Renal cortex interstitium (tissue), 11 donors: Measurements from ENCODE around the gene ISG20. TPM values are rescaled to one million over a fixed set of nuclear protein-coding genes. Genes with fewer than 3 reads are reported as not detected.

ENCODE experiments used
- DNase-seq, 11 donors: peaks; one replicate each; pipeline ENCODE4 v3.0.0-alpha.2; 2013; ENCODE audit warnings: low read depth in 9 of 11, low spot score in 4 of 11; ENCODE audit errors: extremely low read depth in 1 of 11
- polyA plus RNA-seq, 3 donors: library from polyadenylated mRNA; unstranded; fragments of 120-200 nt; gene quantifications; one replicate each; pipeline ENCODE4 v1.2.1, GENCODE V29; 2013; ENCODE audit not compliant: insufficient read length in 3 of 3

Gene ISG20
- polyA plus RNA-seq, 3 donors = 0.80 to 1.5 (median 1.5) TPM

DNA sequence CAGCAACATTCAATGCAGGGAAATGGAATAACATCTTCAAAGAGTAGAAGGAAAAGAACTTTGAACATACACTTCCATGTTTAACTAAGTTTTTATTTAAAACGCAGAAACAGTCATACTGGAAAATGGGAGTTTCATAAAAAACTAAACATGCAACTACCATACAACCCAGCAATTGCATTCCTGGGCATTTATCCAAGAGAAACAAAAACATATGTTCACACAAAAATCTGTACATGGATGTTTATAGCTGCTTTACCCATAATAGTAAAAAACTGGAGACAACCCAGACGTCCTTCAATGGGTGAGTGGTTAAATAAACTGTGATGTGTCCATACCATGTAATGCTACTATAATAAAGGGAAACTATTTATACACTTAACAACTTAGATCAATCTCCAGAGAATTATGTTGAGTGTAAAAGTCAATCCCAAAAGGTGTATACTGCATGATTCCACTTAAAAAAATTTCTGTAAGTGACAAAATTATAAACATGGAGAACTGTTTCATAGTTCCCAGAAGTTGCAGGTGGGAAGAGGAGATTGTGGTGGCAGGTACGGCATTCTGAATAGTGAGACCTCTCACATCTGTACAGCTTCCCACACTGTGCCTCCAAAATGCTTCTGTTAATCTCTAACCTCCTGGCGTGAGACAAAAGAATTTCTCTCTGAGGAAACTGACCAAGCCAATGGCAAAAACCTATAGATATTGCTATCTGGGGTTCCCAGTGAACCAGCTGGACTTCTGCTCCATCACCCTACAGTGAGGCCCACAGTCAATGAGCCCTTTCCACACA, 23.1 kb downstream of the ISG20 start:
- no peak for DNase-seq

DNA sequence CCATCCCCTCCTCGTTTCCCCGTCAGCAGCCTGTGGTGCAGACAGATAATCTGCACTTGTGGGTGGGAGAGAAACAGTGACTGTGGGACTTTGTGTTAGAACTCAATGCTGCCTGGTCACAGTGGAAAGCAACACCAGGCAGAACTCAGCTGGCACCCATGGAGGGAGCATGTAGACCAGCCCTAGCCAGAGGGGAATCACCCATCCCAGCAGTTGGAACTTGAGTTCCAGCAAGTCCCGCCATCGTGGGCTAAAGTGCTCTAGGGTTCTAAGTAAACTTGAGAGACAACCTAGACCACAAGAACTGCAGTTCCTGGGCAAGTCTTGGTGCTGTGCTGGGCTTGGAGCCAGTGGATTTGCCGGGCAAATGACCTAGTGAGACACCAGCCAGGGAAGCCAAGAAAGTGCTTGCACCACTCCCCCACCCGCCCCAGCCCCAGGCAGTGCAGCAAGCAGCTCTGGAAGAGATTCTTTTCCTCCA, 24.4 kb downstream of the ISG20 start:
- no peak for DNase-seq

DNA sequence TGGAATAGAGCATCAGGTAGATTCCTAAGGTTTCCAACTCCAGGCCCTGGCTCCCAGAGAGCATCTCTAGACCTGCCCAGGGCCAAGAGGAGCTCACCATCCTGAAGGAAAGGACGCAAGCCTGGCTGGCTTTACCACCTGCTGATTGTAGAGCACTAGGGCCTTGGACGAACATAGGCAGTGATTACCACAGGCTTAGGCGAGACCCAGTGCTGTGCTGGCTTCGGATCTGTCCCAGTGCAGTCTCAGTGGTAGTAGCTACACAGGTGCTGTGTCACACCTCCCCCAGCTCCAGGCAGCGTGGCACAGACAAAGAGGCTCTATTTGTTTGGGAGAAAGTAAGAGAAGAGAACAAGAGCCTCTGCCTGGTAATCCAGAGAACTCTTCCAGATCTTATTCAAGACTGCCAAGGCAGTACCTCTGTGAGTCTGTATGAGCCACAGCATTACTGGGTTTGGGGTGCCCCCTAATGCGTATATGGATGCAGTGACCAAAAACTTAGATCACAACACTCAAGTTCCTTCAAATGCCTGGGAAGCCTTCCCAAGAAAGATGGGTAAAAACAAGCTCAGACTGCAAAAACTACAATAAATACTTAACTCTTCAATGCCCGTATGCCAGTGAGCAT, 25.4 kb downstream of the ISG20 start:
- DNase-seq = no peak

DNA sequence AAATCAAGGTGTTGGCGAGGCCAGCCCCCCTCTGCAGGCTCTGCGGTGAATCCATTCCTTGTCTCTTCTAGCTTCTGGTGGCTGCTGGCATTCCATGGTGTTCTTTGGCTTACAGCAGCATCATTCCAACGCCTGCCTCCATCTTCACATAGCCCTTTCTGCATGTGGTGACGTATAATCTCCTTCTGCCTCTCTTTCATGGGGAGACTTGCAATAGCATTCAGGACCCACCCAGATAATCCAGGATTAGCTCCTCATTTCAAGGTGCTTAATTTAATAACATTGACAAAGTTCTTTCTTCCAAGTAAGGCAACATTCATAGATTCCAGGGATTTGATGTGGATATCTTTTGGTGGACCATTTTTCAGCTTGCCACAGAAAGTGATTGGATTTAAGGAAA, 35.8 kb downstream of the ISG20 start:
- no peak for DNase-seq

DNA sequence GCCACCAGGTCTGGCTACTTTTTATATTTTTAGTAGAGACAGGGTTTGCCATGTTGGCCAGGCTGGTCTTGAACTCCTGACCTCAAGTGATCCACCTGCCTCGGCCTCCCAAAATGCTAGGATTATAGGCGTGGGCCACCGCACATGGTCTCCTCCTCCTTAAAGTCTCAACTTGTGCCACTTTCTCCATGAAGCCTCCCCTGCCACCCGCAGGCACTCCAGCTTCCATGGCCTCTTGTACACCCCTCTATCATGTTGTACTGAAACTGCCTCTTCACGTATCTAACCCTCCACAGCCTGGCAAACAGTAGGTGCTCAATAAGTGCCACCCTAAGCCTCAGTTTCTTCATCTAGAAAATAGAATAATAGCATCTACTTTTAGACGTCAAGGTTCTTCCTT, 39.9 kb downstream of the ISG20 start:
- DNase-seq = no peak

DNA sequence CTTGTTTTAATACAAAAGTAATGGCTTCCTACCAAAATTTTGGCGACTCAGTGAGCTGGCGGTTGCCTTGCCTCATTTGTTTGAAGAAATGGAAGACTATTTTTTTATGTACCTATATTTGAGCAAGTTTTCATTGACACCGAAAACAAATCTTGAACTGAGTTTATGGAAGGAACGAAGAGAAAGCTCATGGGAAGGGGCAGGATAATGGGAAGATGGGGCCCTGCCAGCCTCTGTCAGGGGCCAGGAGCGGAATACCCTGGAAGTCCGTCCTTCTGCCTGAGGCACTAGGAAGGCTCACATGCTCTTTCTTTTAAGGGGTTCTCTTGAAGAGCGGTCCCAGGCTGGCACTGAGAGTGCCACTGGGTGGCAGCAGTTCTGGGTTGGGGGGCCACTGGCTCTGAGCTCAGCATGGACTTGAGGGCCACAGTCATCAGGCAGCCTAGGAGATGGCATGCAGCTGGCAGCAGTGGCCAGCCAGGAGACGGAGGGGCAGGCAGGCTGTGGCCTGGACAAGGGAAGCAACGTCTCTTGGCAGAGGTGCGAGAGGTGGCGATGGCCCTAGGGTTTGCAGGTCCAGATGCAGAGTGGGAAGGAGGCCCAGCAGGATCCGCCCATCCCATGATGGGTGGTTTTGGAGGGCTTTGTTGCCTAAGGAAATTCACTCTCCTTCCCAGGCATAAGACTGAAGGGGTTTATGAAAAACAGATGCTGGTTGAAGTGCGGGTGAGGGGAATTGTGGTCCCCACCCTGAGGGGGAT, 41.6 kb downstream of the ISG20 start:
- no peak for DNase-seq

DNA sequence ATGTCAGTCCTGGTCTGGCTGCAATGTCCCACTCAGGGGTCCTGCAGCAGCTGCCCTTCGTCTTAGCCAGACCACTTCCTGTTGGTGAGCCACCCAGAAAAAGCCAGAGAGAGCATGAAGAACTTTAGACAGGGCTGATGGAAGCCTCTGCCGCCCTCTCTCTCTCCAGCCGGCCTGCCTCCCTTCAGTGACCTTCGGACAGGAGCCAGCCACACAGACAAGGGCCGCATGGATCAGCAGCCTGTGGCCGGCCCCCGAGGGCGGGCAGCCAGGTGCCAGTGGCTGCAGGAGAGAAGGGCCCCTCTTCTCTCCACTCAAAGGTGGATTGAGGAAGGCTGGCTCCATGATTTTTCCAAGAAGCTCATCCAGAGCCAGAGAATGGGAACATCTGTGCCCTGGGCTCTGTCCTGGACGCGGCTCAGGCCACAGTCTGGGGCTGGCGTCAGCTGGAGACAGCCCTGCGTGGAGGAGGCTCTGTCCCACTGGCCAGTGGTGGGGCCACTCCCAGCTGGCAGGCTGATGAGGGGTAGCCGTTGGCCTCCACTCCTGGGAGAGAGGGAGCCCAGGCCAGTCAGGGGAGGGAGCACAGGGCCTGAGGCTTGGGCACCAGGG, 42.9 kb downstream of the ISG20 start:
- no peak for DNase-seq

DNA sequence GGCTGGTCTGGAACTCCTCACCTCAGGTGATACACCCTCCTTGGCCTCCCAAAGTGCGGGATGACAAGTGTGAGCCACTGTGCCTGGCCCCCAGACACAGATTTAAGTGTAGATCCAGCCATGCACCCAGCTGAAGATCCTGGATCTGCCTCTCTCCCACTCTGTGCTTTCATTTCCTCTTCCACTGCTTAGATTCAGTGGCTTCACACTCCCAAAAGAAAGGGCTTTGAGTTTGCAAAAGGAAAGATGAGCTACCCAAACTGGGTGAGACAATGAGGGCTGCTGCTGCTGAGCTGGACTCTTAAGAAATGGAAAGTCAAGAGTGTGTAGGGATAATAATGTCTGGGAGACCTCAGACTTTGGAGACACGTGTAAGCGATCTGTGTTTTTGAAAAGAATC, 45.5 kb downstream of the ISG20 start:
- DNase-seq = no peak

DNA sequence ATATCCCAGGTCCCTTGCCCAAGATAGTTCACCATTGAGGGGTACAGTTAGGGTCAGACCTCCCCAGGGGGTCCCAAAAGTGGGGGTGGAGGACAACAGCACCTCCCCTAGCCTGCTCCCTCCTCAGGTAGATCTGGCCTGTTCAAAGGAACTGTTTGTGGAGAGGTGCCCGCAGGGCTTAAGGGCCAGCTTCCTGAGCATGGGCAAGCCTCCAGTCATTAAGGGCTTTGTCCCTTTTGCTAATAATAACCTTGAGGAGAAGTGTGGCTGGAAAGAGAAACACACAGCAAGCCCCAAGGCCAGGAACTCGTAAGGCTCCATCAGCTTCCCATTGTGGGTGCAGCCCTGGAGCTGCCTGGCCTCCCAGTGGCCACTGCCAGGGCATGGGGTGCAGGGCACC, 47.4 kb downstream of the ISG20 start:
- DNase-seq = no peak

DNA sequence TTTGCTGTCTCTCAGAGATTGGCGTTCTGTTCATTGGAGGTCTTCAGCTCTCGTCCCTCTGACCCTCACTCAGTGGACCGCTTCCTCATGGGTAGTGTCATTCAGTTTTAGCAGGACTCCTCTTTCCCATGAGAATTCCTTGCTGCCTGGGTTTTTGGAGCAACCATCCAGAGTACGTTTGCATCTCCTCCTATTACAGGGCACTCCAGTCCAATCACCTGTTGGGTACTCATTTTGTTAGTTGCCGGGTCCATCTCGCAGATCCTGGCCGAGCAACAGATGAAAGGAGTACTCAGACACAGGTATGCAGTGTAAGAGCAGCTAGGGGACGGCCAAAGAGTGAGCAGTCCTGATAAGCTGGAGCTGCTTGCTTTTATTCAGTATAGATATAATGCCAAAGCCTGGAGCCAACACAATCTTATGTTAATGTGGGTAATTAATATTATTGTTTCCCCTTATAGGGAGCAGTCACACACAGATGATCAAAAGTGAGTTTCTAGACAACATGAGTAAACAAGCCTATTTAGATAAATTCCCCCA, 49.6 kb downstream of the ISG20 start:
- DNase-seq = no peak

DNA sequence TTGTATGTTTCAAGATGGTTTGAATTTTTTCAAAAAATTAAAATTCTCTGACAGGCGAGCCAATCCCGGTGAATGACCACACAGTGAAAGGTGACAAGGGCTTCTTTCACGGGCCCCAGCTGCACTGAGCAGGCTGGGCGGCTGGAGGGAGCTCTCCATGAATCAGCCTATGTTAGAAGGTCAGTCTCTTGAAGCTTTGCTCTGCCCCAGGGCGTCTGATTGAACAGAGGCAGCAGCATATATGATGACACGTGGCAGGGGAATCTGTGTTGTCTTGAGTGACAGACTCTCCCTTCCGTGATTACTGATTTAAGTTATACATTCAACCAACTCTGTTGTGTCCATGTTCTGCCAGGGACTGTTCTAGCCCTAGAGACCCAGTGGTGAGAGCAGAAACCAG, 51.5 kb downstream of the ISG20 start:
- DNase-seq = no peak

DNA sequence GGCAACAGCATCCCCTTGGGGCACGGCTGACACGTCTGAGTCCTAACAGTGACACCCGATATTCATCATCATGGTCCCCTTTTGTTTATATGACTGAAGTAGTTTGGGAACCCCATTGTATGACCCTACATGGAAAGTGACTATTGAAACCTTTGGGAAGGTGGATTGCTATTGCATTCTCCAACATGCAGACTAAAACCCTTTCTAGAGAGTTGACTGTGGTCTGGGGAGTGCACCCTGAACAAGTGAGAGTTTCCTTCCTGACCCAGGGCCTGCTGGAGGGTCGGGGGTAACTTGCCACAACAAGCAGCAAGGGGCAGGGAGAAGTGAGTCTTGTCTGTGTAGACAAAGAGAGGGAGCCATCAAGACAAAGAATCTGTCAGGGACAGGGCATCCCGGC, 54.4 kb downstream of the ISG20 start:
- no peak for DNase-seq

DNA sequence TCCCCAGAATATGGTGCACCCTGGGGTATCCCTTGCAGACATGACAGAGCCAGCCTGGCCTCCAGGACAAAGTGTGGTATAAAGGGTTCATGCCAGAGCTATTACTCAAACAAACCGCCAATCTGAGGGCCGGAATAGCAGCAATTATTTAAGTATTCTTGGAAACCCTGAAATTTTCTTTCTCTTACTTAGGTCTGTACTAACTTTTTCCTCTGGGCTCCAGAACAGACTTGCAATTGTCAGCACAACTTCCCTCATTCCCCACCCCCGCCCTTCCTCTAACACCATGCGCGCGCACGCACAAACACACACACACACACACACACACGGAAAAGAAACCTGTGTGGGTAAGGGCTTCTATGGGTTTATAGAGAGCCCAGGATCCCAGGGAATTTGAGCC, 56.3 kb downstream of the ISG20 start:
- no peak for DNase-seq

DNA sequence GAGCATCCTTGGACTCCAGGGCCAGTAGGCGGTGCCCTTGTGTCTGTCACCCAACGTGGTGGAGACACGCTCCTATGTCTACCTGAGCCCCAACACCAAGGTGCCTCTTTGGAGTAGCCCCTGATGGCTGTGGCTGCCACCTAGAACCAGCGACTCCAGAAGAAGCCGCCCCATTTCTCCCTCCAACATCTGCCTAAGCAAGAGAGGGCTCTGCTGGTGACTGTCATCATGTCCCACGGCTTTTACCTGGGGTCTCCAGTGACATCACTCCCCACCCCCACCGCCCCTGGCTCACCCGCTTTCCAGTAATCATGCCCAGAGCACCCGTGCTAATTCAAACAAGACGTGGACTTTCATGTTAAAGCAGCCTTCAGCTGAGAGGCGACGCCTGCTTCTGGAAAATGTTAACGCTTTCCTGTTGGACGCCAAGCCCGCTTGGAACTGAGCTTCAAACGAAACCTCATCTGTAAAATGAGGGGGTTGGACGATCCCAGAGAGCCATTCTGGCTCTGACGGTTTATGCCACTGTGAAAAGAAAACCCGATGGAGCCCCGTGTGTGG, 57.0 kb downstream of the ISG20 start:
- DNase-seq = no peak

DNA sequence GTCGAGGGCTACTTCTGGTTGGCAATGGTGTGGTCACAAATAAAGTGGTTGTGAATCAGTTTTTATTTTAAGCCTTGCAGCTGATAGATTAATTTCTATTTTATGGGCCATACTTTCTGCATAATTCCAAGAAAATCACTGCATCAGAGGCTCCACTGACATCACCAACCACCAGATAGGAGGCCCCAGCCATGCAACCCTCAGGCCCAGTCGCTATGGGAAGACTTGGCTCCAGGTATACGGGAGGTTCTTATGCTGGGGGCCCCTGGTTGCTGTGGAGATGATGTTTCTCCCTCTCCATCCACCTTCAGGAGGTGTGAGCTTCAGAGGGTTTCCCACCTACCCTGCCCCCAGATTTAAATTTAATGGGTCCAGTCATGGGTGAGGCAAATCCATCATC, 57.4 kb downstream of the ISG20 start:
- no peak for DNase-seq

DNA sequence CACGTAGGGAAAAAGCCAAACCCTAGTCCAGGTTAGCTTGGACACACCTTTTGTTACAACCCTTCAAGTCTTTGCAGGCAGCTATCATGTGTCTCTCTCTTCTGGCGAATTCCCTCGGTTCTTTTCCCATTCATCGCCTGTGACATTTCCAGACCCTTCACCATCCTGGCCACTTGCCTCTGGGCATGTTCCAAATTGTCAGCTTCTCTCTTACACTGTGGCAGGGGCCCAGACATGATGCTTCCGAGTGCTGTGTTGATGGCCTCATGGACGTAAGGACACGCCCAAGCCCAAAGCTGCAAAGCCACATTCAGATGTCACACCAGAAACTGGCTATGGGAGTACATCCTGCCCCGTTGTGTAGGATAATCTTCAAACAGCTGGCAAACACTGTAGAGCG, 58.5 kb downstream of the ISG20 start:
- DNase-seq = no peak

DNA sequence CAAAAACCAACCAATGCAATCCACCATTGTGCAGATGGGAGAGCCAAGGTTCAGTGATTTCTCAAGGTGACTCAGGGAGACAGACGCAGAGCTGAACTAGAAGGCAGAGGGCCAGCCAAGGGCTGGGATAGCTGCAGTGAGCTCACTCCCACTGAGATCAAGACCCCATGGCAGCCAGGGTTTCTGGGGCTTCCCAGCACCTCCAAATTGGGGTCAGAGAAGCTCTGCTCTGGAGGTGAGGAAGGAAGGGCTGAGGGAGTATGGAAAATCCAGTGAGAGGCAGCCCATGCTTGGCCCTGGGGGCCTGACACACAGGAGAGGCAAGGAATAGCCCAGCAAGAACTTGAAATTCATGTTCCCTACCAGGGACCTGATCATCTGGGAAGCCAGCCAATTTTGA, 61.0 kb downstream of the ISG20 start:
- no peak for DNase-seq

DNA sequence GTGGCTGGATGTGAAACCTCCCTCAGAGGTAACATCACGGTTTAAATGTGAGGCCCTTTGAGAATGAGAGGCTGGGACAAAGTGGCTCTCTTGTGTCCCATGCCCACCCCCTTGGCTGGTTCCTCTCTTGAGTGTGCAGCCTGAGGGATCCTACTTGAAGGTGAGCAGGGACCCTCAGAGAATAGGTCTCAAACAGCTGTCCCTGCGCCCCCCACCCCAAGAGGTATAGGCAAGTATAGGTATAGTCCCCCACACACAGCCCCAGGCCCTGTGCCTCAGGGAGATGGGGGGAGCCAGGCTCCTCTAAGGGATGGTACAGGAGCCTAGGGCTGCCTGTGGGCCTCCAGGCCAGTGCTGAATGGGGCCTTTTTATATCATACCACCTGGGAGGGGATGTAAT, 61.9 kb downstream of the ISG20 start:
- DNase-seq = no peak

DNA sequence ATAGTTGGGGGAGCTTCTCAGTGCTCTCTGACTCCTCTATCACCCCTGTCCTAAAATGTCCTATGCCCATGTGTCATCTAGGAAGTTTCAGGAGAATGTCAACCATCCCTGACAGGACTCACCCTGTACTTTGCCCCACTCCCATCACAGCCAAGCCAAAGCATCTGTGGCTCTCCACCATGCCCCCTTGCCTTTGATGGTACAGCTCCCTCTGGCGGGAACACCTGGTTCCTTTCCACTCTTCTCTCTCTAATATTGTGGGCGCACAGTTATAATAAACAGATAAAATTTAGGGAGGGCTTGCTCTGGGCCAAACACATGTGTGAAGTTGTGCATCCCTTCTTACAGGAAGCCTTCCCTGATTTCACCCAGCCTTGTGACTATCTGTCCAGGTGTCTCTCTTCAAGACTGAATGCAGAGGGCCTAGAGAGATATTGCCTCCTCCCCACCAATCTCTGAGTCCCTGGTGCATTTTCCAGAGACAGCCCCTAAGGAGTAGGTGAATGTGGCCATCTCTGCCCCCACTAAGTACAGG, 62.8 kb downstream of the ISG20 start:
- no peak for DNase-seq
